Measurements from ENCODE around the gene TOGARAM2. TPM values are rescaled to one million over a fixed set of nuclear protein-coding genes. Genes with fewer than 3 reads are reported as not detected.

The TOGARAM2 gene
- total RNA-seq, 1 experiment from 2014 or later, result 0.76 TPM

GRCh38 chr2:29011418-29012060, 30.4 kb downstream of the TOGARAM2 start:
- Histone ChIP-seq H4K20me1 (ENCODE audit: insufficient read depth) (no peaks in the 10 kb centered on the region), H3K9me3 (ENCODE audit: control insufficient read depth in 1 of 2, insufficient read depth in 1 of 2, low read depth in 1 of 2, low read length in 2 of 2) (no peaks in the 10 kb centered on the region), H3K36me3 (ENCODE audit: control insufficient read depth in 1 of 2, insufficient read depth in 2 of 2, low read length in 2 of 2) (no peaks in the 10 kb centered on the region), H3K9ac (ENCODE audit: low read length) (no peak overlapping the region), H3K9me2 (ENCODE audit: insufficient read depth) (no peaks in the 10 kb centered on the region), H2AFZ (ENCODE audit: low read depth, low read length, poor library complexity, severe bottlenecking) (no peak overlapping the region), H3K27me3 (ENCODE audit: insufficient read depth, low read length) (no peaks in the 10 kb centered on the region), H3K4me2 (ENCODE audit: low read length) (no peak overlapping the region), H3K79me2 (ENCODE audit: insufficient read depth, low read length) (no peaks in the 10 kb centered on the region), H3K27ac (ENCODE audit: low read depth, low read length) (no peak overlapping the region), H3K4me1 (ENCODE audit: control insufficient read depth in 1 of 2, insufficient read depth in 2 of 2, low read length in 2 of 2) (no peaks in the 10 kb centered on the region), H3K4me3 (replicated peaks in 1 of 2; ENCODE audit: low read depth in 1 of 2, low read length in 2 of 2) (no peak overlapping the region)
- no peak for DNase-seq (ENCODE audit: low read depth, low spot score)
- intact Hi-C loops (cut with micrococcal nuclease), result no loop called here
- TF ChIP-seq SRF (IDR thresholded peaks at IDR 0.05; ENCODE audit: low read depth) (no peak), TCF7L2 (IDR thresholded peaks at IDR 0.05; ENCODE audit: borderline replicate concordance, extremely low read depth, insufficient read depth, insufficient read length) (no peak), FOSL1 (IDR thresholded peaks at IDR 0.05; ENCODE audit: low read depth) (no peak), ZBTB33 (IDR thresholded peaks at IDR 0.05; ENCODE audit: extremely low read depth, insufficient replicate concordance, low read length) (no peak), CEBPB (IDR thresholded peaks at IDR 0.05; ENCODE audit: low read depth) (no peak), RAD21 (IDR thresholded peaks at IDR 0.05; ENCODE audit: low read depth) (no peak), MAX (IDR thresholded peaks at IDR 0.05) (no peak), JUND (IDR thresholded peaks at IDR 0.05) (no peak), POLR2AphosphoS5 (IDR thresholded peaks at IDR 0.05; ENCODE audit: low read depth, low read length) (no peak), CBX3 (IDR thresholded peaks at IDR 0.05; ENCODE audit: low read depth) (no peak), EZH2phosphoT487 (IDR thresholded peaks at IDR 0.05; ENCODE audit: borderline replicate concordance) (no peak), REST (IDR thresholded peaks at IDR 0.05; ENCODE audit: low read depth) (no peak), CTCF (IDR thresholded peaks at IDR 0.05 in 2 of 3, conservative IDR thresholded peaks at IDR 0.05 in 1 of 3; ENCODE audit: borderline replicate concordance in 1 of 3, insufficient read depth in 1 of 3, low read depth in 2 of 3, low read length in 2 of 3) (no peak), SIN3A (IDR thresholded peaks at IDR 0.05; ENCODE audit: low read depth) (no peak), YY1 (IDR thresholded peaks at IDR 0.05; ENCODE audit: extremely low read depth, insufficient replicate concordance, low read depth, low read length) (no peak), EZH2 (IDR thresholded peaks at IDR 0.05) (no peak), ZNF274 (IDR thresholded peaks at IDR 0.05; ENCODE audit: low read depth, low read length) (no peak), ELF1 (IDR thresholded peaks at IDR 0.05; ENCODE audit: borderline replicate concordance, low read depth) (no peak)
- ATAC-seq, result no peak
- ChIA-PET CTCF (no interaction called here), RAD21 (ENCODE audit: low non-redundant PET in 1 of 2, low total read pairs in 2 of 2, uncharacterized antibody in 2 of 2, unreplicated experiment in 2 of 2) (no interaction called here), POLR2A (no interaction called here)
- no TSS peak for BruUV-seq (replicated peaks)
